ENCODE data around the gene KRT2.

Gene KRT2

DNA sequence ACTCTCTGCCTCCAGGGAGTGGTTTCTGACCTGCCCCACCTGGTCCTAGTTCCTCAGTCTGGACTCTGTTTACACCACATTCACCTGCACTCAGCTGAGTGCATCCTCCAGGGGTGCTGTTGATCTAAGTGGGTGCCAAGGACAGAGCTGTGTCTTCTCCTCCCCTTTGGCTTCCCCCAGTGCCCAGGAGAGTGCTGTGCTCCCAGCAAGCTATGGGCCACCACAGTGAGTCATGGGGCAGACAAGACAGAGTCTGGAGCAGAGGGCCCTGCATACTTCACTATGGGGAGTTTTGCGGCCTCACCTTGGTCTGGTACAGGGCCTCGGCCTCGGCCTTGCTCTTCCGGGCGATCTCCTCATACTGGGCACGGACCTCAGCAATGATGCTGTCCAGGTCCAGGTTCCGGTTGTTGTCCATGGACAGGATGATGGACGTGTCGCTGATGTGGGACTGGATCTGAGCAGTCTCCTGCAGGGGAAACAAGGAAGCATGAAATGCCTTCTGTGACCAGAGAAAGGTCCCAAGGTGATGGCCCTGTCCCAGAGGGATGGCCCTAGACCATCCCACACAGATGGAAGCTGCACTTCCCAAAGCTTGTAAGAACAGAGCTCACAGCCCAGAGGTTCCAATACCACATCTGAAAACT is 38.5 kb downstream of the KRT2 start:
- DNase-seq, result no peak

DNA sequence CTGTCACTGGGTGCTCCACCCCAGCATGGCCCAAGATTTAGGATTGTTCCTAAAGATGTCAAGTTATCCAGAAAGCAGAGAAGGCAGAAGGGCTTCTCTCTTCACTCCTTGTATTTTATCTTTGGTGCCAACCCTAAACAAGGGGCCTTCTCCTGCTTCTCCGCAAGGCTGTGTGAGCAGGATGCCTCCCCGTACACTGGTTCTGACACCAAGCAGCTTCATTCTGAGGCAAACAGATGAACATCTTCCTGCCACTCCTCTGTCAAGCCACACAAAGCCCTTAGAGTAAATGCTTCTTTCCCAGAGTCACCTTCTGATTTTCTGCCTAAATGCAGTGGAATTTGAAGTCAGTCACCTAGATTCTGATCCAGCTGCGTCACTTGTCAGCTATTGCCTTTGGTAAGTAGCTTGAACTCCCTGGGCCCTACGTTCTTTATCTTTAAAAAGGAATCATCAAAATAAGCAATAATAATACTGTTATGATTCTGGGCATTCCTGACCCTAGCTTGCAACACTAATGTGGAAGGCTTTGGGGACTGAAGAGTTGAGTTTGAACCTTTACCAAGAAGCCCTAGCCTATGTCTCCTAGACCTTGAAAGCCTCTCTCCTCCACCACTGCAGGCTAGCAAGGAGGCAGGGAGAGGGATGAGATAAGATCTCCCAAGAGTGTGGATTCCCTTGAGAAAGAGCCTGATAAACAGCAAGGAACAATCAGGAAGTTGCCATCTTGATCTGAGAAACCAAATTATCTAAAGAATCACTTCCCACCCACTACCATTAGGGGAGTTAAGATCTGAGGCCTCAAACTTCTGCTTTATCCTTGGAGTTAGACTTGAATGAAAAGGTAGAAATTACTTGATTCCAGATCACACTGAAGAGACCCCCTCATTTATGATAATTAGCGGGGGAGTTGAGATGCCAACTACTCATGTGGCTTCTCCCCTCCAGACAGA is 39.3 kb downstream of the KRT2 start:
- no peak for DNase-seq

DNA sequence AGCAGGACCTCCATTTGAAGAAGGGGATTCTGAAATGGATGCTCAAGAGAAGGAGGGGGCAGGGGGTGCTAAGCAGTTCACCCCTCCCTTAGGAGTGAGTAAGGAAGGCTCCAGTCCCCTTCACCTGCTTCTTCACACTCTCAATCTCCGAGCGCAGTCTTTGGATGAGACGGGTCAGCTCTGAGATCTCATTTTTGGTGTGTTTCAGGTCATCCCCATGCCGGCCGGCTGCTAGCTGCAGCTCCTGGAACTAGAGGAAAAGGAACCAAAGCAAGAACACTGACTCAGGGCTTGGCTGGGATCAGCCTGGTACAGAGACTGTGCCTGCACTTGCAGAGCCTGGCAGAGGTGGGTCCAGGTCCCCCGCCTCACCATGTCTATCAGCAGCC is 40.9 kb downstream of the KRT2 start:
- no peak for DNase-seq

DNA sequence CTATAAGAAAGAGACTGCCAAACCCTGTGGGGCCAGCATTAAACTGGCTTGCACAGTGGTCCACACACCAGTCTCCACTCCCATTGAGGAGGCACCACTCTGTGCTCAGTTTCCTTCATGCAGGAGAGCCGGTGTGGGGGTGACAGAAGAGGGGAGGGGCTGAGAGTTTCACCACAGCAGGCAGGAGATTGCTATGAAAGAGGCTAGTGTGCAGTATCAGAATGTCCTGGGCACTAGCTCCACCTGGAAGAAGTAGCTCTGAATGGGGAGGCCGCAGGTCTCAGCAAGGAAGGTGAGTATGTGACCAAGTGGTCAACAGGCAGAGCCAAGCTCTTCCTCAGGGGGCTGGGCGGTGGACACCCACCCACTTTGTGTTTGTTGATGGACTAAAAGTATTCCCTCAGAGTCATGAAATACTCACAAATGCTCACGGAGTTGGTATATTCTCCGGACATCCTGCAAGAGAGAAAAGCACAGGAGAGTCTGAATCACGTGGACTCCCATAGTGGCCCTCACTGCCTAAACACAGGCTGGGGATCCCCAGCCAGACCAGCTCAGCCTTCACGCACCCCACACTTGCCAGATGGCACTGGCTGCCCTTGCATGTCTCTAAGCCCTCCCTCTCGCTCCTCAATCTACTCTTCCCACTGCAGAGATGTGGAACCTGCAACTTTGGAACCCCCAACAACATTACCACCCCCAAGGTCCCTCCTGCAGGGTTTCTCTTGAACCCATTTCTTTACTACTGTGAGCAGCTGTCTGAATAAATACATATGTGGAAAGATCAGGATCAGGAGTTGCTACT is 43.0 kb downstream of the KRT2 start:
- DNase-seq, result no peak

DNA sequence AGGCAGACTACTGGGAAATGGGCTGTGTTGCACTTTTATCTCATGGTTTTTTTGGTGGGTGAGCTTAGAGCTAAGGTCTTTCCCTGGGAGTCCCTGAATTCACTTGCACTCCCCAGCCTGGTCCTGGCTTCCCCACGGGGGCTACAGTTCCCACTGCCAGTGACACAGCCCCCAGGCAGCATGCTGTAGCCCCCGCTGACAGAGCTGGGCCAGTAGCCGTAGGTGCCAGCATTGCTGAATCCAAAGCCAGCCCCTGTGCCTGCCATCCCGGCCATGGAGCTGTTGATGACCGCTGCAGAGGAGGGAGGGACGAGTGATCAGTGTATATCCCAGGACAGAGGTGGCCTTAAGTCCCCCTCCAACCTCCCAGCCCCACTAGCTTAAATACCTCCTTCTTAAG is 43.9 kb downstream of the KRT2 start:
- no peak for DNase-seq

GRCh38 chr12:52607314-52607713 is 44.7 kb downstream of the KRT2 start:
- DNase-seq, result no peak

DNA sequence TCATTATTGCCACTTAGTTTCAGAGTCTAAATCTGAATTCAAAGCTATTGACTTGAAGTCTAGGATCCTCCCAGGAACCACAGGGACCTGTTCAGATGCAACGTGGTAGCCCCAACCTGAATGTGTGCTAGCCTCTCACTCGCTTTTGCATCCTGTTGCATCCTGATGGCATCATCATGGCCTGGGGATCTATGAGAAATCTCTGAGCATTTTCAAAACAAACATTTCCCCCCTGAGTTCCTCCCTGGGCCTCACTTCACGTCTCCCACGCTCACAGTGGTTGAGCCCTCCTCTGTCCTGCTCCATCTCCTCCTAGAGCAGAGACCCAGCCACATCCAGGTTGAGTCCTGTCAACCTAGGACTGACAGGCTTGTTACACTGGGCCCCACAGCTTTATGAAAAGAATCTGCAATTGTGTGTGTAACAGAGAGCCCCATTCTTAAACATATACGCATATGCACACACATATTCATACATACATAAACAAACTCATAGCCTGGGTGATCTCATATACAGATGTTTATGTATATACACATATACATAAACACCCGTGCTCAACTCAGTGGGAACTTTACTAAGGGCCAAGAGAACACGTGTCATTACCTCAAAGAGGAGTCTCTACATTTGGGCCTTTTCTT is 45.3 kb downstream of the KRT2 start:
- no peak for DNase-seq

DNA sequence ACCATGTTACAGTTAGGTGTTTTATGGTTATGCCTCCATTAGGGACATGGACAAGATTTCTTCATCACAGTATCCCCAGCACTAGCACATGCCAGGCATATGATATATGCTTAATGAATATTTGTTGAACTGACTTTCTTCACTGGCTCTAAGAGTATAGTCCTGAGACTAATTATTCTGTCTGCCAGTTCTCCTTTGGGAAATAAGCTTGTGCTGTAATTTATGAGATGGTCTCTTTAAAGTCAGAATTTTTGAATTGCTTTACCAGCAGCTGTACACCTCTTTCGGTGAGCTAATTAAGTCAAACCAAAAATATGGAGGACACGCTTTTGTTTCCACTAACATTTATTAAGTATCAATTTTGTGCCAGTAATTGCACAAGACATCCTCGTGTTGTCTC is 45.9 kb downstream of the KRT2 start:
- DNase-seq, result no peak

DNA sequence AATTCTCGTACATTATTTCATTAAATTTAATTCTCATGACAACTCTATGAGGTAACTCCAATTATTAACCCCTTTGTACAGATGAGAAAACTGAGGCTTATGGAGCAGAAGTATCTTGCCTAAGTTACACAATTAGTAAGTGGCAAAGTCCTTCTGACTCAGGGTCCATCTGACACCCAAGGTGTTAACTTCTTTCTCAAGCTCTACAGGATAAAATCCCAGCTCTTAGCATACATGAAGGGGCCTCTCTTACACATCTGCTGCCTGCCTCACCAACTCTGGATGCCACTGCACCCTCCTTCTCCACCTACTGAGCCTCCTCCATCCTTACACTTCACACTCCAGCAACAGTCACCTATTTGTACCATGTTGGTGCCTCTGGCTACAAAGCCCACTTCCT is 46.5 kb downstream of the KRT2 start:
- no peak for DNase-seq

GRCh38 chr12:52604859-52605258 is 47.2 kb downstream of the KRT2 start:
- no peak for DNase-seq

GRCh38 chr12:52603314-52603713 is 48.7 kb downstream of the KRT2 start:
- no peak for DNase-seq

- no peak for DNase-seq
Observed at GRCh38 chr12:52602552-52602951, 49.5 kb downstream of the KRT2 start.

DNA sequence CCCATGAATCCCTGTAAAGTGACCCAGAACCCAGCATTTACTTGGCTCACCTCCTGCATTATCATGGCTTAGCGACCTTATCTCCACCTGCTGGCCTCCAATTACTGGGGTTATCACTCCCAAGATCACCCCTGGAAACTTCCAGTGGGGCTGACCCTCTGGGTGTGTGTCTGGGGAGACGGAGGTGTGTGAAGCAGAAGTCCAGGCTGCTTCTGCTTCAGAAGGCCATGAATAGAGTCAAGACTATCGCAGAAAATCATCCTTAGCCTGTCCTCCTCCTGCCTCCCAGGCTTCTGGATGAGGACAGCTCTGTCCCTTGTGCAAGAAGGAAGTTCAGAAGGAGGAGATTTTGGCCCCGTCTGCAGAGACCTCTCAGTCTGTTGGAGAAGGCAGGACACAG is 50.3 kb downstream of the KRT2 start:
- DNase-seq, result no peak

DNA sequence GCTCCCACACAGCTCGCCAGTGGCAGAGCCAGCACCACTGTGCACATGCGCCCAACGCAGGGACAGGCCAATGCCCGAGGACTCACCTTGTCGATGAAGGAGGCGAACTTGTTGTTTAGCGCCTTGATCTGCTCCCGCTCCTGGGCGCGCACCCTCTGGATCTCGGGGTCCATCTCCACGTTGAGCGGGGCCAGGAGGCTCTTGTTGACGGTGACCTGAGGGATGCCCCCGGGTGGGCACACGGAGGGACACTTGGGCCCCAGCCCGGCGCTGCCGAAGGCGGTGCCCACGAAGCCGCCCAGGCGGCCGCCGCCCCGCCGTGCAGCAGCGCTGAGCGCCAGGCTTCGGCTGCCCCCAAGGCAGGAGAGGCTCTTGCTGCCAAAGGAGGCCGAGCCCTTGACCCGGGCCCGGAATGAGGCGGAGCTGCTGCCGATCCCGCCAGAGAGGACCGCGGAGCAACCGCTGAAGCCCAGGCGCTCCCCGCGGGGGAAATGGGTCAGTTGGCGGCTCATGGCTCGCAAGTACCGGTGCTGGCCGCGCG is 51.0 kb downstream of the KRT2 start, which contains the start of gene KRT72:
Gene KRT72 (minus strand): TSS at position 523 of the 541 bp plus-strand sequence. CDS start 11 bp downstream, at position 512.
- DNase-seq, result no peak

- DNase-seq, result no peak
Observed at GRCh38 chr12:52600475-52600874, 51.5 kb downstream of the KRT2 start.

GRCh38 chr12:52600071-52600470 is 51.9 kb downstream of the KRT2 start:
- no peak for DNase-seq

- DNase-seq, result no peak
Observed at GRCh38 chr12:52598966-52599365, 53.0 kb downstream of the KRT2 start.
